GM19463 (cell line): Measurements from ENCODE around the gene MRPL2.

Experiments
- ATAC-seq: cut with Tn5 transposase; IDR thresholded peaks from one replicate; pipeline ENCODE4 v1.9.1; 2021; ENCODE audit warnings: mild to moderate bottlenecking, moderate library complexity; ENCODE audit not compliant: unreplicated experiment

The MRPL2 gene

GRCh38 chr6:43021270-43022047 lies 37.8 kb downstream of the MRPL2 start, which contains the start of gene RRP36:
TSS of gene RRP36 (plus strand) at chr6:43021623. CDS start at chr6:43021655, 32 bp downstream.
- peak; percentile 91 for ATAC-seq

- ATAC-seq = no peak
Measured at GRCh38 chr6:43020847-43021246, 38.4 kb downstream of the MRPL2 start.

- ATAC-seq = no peak
Measured at GRCh38 chr6:43020052-43020705, 39.1 kb downstream of the MRPL2 start.

- no peak for ATAC-seq
Measured at GRCh38 chr6:43019152-43019551, 40.1 kb downstream of the MRPL2 start.

GRCh38 chr6:43016943-43017334 lies 42.3 kb downstream of the MRPL2 start:
- ATAC-seq = no peak

- ATAC-seq = no peak
Measured at GRCh38 chr6:43016176-43016942, 42.9 kb downstream of the MRPL2 start.

- ATAC-seq = no peak
Measured at GRCh38 chr6:43014434-43014909, 44.8 kb downstream of the MRPL2 start.

- ATAC-seq = peak; percentile 86
Measured at GRCh38 chr6:43013843-43014433, 45.3 kb downstream of the MRPL2 start, which contains the start of the genes KLHDC3 and MEA1. TSS of gene KLHDC3 (plus strand) at chr6:43014249. CDS start at chr6:43017193, 2,944 bp downstream. TSS of gene MEA1 (minus strand) at chr6:43013946. CDS start at chr6:43013813, 133 bp downstream.

GRCh38 chr6:43013097-43013842 lies 46.0 kb downstream of the MRPL2 start:
- ATAC-seq = no peak

GRCh38 chr6:43012364-43012763 lies 46.9 kb downstream of the MRPL2 start:
- no peak for ATAC-seq

GRCh38 chr6:43011207-43011606 lies 48.0 kb downstream of the MRPL2 start:
- no peak for ATAC-seq

GRCh38 chr6:43009124-43009523 lies 50.1 kb downstream of the MRPL2 start:
- no peak for ATAC-seq

GRCh38 chr6:43007126-43007525 lies 52.1 kb downstream of the MRPL2 start:
- ATAC-seq = no peak

- no peak for ATAC-seq
Measured at GRCh38 chr6:43006251-43006650, 53.0 kb downstream of the MRPL2 start.

GRCh38 chr6:43005844-43006243 lies 53.4 kb downstream of the MRPL2 start:
- ATAC-seq = no peak
